GM20000 (cell line): ENCODE data around the gene BEND5.

Experiments used
- DNase-seq: peaks from one replicate; pipeline ENCODE4 v3.0.0; 2012; ENCODE audit warnings: low spot score
- CTCF ChIP-seq: IDR thresholded peaks from 2 replicates; pipeline ENCODE4 v1.5.1; 2012; ENCODE audit warnings: mild to moderate bottlenecking, control low read depth; ENCODE audit errors: extremely low read depth, missing control alignments

BEND5 gene

GRCh38 chr1:48683839-48684238, 92.9 kb downstream of the BEND5 start:
- no peak for TF ChIP-seq CTCF
- DNase-seq: no peak

DNA sequence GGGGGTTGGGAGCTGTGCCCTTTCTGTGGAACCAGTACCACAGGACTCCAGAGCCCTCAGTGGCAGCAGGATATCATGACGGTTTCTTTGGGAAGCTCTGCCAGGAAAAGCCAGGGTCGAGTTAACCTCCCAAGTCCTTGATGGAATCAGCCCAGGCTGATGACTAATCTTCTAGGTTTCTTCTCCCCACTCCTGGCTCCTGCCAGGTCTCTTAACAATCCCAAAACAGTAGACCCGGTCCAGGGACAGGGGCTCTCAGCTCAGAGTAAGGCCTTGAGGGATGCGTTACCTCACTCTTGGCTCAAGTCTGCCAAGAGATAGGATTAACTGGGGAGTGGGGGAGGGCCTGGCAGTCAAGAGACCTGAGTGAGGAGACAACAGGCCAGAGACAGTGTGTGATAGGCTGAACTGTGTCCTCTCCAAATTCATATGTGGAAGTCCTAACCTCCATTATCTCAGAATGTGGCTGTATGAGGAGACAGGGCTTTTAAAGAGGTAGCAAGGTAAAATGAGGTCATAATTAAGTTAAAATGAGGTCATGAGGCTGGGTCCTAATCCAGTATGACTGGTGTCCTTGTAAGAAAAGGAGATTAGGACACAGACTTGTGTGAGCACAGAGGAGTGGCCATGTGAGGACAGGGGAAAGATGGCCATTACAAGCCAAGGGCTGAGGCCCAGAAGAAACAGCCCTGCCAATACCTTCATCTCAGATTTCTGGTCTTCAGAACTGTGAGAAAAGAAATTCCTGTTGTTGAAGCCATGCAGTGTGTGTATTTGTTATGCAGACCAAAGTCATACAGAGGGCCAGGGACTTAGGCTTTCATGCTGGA, 95.0 kb downstream of the BEND5 start:
- no peak for TF ChIP-seq CTCF
- DNase-seq: no peak

DNA sequence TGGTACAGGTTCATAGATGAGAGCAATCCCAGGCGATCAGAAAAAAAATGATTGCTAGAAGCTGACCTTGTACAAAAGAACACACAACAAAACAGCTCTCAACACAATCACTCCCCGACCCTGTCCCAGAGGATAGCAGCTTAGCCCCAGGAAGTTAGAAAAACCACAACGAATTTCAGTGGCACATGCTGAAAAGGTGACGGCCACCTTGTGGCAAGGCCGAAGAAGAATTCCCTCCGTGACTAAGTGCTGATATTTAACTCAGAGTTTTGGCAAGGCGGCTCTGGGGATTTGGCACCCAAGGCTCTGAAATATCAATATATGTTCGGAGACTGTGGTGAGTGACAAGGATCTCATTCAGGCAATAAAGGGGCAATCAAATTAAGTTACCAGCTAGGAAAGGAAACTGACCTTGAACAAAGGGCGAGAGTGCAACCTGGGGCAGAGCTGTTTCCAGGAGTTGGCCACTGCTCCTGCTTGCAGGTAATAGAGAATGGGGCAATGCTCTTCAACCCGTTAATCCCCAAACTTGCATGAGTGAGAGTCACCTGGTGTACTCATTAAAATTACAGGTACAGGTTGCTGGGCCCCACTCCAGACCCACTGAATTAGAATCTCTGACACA, 96.2 kb downstream of the BEND5 start:
- TF ChIP-seq CTCF: no peak
- no peak for DNase-seq

DNA sequence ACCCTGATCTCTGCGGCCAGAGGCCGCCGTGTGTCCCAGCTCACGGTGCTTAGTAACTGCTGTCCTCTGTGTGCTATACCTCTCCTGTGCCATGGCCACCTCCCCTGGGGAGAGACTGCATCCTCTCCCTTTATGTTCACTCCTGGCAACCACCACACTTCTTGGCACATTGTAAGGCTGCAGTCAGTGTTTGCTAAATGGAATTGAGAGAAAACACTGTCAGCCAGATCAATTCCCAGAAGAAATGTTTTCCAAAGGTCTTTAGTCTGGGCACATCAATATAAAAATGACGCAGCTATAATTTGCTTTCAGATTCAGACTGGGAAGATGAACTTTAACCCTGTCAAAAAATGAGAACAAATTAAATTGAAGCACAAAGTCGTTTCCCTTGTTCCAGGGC, 96.8 kb downstream of the BEND5 start:
- no peak for DNase-seq
- no peak for TF ChIP-seq CTCF

DNA sequence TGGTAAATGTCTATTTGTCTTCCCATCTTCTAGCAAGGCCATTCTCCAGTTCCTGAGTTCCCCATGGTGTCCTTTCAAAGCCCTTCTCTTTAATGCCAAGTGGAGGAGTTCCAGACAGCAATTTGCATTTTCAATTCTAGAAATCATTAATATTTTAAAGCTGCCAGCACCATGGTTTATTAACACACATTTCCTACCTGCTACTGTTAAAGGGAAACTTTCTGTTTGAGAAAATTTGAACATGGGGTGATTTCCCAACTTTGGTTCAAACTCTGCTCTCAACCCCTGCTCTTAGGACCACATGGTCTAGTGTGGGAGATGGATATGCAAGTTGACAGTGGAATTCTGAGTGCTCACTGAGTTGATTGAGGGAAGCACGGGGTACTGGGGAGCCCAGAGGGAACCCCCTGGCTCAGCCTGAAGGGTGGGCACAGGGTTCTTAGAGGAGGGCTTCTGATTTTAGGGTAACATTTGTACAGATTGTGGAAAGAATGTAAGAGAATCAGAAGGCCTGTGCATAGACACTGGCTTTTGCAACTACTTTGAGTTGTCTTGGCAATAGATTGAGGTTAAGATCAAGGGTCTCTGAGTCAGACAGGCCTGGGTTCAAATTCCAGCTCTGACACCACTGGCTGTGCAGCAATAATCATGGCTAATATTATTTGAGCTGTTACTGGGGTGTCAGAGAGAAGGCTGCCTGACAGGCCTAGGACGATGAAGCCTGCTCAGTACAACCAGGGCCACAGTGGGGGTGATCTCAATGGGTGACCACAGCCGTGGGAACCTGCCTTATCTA, 97.8 kb downstream of the BEND5 start:
- TF ChIP-seq CTCF: no peak
- DNase-seq: no peak
